Spleen (tissue), 7 donors: ENCODE data around the gene HLA-DMB.

ENCODE experiments used
- CTCF ChIP-seq, 11 experiments: fragments of 200-600 bp in 7 of 11; fragments of 450-650 bp in 4 of 11; sonication (generic) in 4 of 11; IDR thresholded peaks in 8 of 11; conservative IDR thresholded peaks in 3 of 11; 1 replicate in 7 of 11; 2 replicates in 4 of 11; pipeline versions ENCODE4 v1.4.0 to v1.8.0; 2016 to 2021; ENCODE audit warnings: antibody characterized with exemption in 11 of 11, inconsistent platforms in 4 of 11, mild to moderate bottlenecking in 1 of 11
- POLR2AphosphoS5 ChIP-seq, 3 donors: sonication (generic); formaldehyde crosslinking; IDR thresholded peaks; one replicate each; pipeline ENCODE4 v1.5.1; 2017; ENCODE audit warnings: antibody characterized with exemption in 3 of 3
- donor health status: DM: no; HTN: no; CAD: no; lungs with moderate emphysema.
- donor health status: DM: no; HTN: no; CAD: no.
- donor health status: DM: no; HTN: no; CAD: no.

- no peak for TF ChIP-seq CTCF (IDR thresholded peaks at IDR 0.05 in 8 of 11, conservative IDR thresholded peaks at IDR 0.05 in 3 of 11)
- no peak for TF ChIP-seq POLR2AphosphoS5 (IDR thresholded peaks at IDR 0.05)
Measured at GRCh38 chr6:32936239-32937152, 4.3 kb downstream of the HLA-DMB start.
